WTC11 (cell line): ENCODE results near the gene SREBF1.

Experiments used
- JAZF1 ChIP-seq: fragments of 250-450 bp; sonication (Bioruptor Pico); IDR thresholded peaks from 2 replicates; pipeline ENCODE4 v1.9.0; 2021; ENCODE audit warnings: moderate library complexity, mild to moderate bottlenecking, inconsistent platforms
- SP1 ChIP-seq: sonication (generic); formaldehyde crosslinking; conservative IDR thresholded peaks from 2 replicates; pipeline ENCODE4 v1.8.1; 2022; ENCODE audit warnings: missing genetic modification reagents
- TF ChIP-seq, protein P1 (sequence below): fragments of 200-600 bp; IDR thresholded peaks from 2 replicates; pipeline ENCODE4 v1.8.0; 2022; ENCODE audit warnings: antibody characterized with exemption

DNA sequence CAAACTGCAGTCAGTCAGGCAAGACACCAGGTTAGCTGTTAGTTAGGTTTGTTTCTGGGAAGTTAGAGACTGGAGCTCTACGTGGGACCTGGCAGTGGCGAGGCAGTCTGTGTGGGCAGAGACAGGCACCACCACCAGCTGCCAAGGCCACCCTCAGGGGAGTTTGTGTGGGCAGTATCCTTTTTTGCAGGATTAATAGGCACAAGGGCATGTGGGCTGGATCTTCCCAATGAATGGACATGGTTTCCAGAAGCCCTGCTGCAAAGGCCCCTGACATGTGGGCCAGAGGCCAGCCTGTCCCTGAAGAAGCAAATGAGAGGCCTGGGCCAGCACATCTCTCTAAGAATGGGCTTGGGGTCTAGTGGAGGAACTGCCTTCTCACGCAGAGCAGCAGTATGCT lies 19.2 kb upstream of the SREBF1 start:
- TF ChIP-seq, protein P1, sequence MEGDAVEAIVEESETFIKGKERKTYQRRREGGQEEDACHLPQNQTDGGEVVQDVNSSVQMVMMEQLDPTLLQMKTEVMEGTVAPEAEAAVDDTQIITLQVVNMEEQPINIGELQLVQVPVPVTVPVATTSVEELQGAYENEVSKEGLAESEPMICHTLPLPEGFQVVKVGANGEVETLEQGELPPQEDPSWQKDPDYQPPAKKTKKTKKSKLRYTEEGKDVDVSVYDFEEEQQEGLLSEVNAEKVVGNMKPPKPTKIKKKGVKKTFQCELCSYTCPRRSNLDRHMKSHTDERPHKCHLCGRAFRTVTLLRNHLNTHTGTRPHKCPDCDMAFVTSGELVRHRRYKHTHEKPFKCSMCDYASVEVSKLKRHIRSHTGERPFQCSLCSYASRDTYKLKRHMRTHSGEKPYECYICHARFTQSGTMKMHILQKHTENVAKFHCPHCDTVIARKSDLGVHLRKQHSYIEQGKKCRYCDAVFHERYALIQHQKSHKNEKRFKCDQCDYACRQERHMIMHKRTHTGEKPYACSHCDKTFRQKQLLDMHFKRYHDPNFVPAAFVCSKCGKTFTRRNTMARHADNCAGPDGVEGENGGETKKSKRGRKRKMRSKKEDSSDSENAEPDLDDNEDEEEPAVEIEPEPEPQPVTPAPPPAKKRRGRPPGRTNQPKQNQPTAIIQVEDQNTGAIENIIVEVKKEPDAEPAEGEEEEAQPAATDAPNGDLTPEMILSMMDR: no peak
- TF ChIP-seq JAZF1 (CRISPR knock-in tag): no peak
- TF ChIP-seq SP1: no peak
